Hepatocyte (in vitro differentiated cells): ENCODE data around the gene PIK3R4. TPM values are rescaled to one million over a fixed set of nuclear protein-coding genes. Genes with fewer than 3 reads are reported as not detected.

Experiments used
- DNase-seq: peaks from one replicate; pipeline ENCODE4 v3.0.0-alpha.2; 2016; ENCODE audit warnings: low spot score
- H2AFZ ChIP-seq: fragments of 200-600 bp; sonication (generic); 2 replicates; pipeline ENCODE4 v1.6.0; 2016; ENCODE audit warnings: antibody characterized with exemption, mild to moderate bottlenecking
- H3K27ac ChIP-seq: fragments of 200-600 bp; sonication (generic); 2 replicates; pipeline ENCODE4 v1.5.1; 2016; ENCODE audit warnings: mild to moderate bottlenecking
- H3K27me3 ChIP-seq: fragments of 200-600 bp; sonication (generic); 2 replicates; pipeline ENCODE4 v1.6.1; 2016
- H3K36me3 ChIP-seq: fragments of 200-600 bp; sonication (generic); replicated peaks from 2 replicates; pipeline ENCODE4 v1.5.1; 2016; ENCODE audit warnings: low read depth; ENCODE audit not compliant: insufficient read depth
- H3K4me1 ChIP-seq: fragments of 200-600 bp; sonication (generic); 2 replicates; pipeline ENCODE4 v1.5.1; 2016; ENCODE audit warnings: mild to moderate bottlenecking, moderate library complexity; ENCODE audit not compliant: insufficient read depth
- H3K4me2 ChIP-seq: fragments of 200-600 bp; sonication (generic); 2 replicates; pipeline ENCODE4 v1.6.0; 2016
- H3K4me3 ChIP-seq: fragments of 200-600 bp; sonication (generic); 2 replicates; pipeline ENCODE4 v1.5.1; 2016; ENCODE audit warnings: mild to moderate bottlenecking
- H3K79me2 ChIP-seq: fragments of 200-600 bp; sonication (generic); 2 replicates; pipeline ENCODE4 v1.6.0; 2017; ENCODE audit warnings: mild to moderate bottlenecking
- H3K9me2 ChIP-seq: fragments of 200-600 bp; sonication (generic); replicated peaks from 2 replicates; pipeline ENCODE4 v1.6.0; 2017; ENCODE audit warnings: mild to moderate bottlenecking; ENCODE audit not compliant: insufficient read depth
- H3K9me3 ChIP-seq: fragments of 200-600 bp; sonication (generic); 2 replicates; pipeline ENCODE4 v1.5.1; 2016; ENCODE audit warnings: low read depth, mild to moderate bottlenecking
- H4K20me1 ChIP-seq: fragments of 200-600 bp; sonication (generic); 2 replicates; pipeline ENCODE4 v1.6.0; 2016; ENCODE audit warnings: mild to moderate bottlenecking; ENCODE audit not compliant: insufficient read depth, poor library complexity, severe bottlenecking
- EZH2 ChIP-seq: fragments of 200-600 bp; sonication (generic); IDR thresholded peaks from 2 replicates; pipeline ENCODE4 v1.6.1; 2016; ENCODE audit warnings: antibody characterized with exemption, mild to moderate bottlenecking, borderline replicate concordance
- EZH2phosphoT487 ChIP-seq: fragments of 200-600 bp; sonication (generic); IDR thresholded peaks from one replicate; pipeline ENCODE4 v1.6.1; 2018; ENCODE audit warnings: antibody characterized with exemption, mild to moderate bottlenecking, low read depth, moderate library complexity; ENCODE audit not compliant: unreplicated experiment, severe bottlenecking
- WGBS: methylation state at CpG from one replicate; pipeline ENCODE4 v1.1.6; 2016; ENCODE audit warnings: low lambda C conversion rate; ENCODE audit errors: missing lambda C conversion rate; 5-methylcytosine and 5-hydroxymethylcytosine counted together
- polyA plus RNA-seq: library from polyadenylated mRNA; unstranded; fragments of >200 nt; fragmentation: Nextera tagmentation; extraction: Ambion mirVana; gene quantifications from 2 replicates; pipeline ENCODE4 v1.2.1, GENCODE V29; 2016
- total RNA-seq: library from RNA; depleted of rRNA; stranded (reverse); fragments of >200 nt; gene quantifications from 2 replicates; pipeline ENCODE4 v1.2.3, GENCODE V29; 2014
- TF ChIP-seq, protein P1 (sequence below): fragments of 200-600 bp; sonication (generic); IDR thresholded peaks from 2 replicates; pipeline ENCODE4 v1.5.1; 2016; ENCODE audit warnings: antibody characterized with exemption, mild to moderate bottlenecking; ENCODE audit not compliant: poor library complexity

PIK3R4 gene
- total and polyA plus RNA-seq, 2 experiments from 2014 or later: 17.1 to 33.3 TPM

DNA sequence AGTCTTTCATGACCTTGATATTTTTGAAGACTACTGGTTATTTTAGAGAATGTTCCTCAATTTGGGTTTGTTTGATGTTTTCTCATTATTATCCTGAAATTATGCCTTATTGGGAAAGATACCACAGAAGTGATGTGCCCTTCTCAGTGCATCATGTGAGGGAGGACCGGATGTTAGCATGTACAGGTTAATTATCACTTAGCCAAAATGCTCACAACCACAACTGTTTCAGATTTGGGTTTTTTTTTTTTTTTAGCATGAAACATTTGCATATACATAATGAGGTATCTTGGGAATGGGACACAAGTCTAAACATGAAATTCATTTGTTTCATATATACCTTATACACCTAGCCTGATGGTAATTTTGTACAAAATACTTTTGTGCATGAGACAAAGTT lies 59.8 kb downstream of the PIK3R4 start:
- no peaks in the 10 kb centered on the region for H3K36me3 ChIP-seq
- no peaks in the 10 kb centered on the region for H3K79me2 ChIP-seq
- H3K9me3 ChIP-seq: no peaks in the 10 kb centered on the region
- H3K4me2 ChIP-seq: no peak overlapping the region
- H2AFZ ChIP-seq: no peak overlapping the region
- TF ChIP-seq, protein P1, sequence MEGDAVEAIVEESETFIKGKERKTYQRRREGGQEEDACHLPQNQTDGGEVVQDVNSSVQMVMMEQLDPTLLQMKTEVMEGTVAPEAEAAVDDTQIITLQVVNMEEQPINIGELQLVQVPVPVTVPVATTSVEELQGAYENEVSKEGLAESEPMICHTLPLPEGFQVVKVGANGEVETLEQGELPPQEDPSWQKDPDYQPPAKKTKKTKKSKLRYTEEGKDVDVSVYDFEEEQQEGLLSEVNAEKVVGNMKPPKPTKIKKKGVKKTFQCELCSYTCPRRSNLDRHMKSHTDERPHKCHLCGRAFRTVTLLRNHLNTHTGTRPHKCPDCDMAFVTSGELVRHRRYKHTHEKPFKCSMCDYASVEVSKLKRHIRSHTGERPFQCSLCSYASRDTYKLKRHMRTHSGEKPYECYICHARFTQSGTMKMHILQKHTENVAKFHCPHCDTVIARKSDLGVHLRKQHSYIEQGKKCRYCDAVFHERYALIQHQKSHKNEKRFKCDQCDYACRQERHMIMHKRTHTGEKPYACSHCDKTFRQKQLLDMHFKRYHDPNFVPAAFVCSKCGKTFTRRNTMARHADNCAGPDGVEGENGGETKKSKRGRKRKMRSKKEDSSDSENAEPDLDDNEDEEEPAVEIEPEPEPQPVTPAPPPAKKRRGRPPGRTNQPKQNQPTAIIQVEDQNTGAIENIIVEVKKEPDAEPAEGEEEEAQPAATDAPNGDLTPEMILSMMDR: no peak
- TF ChIP-seq EZH2: no peak
- TF ChIP-seq EZH2phosphoT487: no peak
- no peaks in the 10 kb centered on the region for H4K20me1 ChIP-seq
- DNase-seq: no peak
- no peak overlapping the region for H3K27ac ChIP-seq
- no peak overlapping the region for H3K4me3 ChIP-seq
- WGBS: 93% methylated on average over 1 of the region's 1 CpG
- H3K9me2 ChIP-seq: no peaks in the 10 kb centered on the region
- H3K27me3 ChIP-seq: no peaks in the 10 kb centered on the region
- H3K4me1 ChIP-seq: no peaks in the 10 kb centered on the region

DNA sequence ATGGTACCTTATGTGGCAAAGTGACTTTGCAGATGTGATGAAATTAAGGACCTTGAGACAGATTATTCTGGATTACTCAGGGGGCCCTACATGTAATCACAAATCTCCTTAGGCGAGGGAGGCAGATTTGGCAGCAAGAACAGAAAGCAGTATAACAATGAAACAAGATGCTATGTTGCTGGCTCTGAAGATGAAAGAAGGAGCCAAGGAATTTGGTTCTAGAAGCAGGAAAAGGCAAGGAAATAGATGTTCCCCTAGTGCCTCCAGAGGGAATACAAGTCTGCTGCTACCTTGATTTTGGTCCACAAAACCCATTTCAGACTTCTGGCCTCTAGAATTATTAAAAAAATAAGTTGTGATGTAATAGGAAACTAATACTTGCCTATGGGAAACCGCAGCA lies 64.5 kb downstream of the PIK3R4 start:
- Histone ChIP-seq H3K27me3 (no peaks in the 10 kb centered on the region), H4K20me1 (no peaks in the 10 kb centered on the region), H3K9me2 (no peaks in the 10 kb centered on the region), H3K4me2 (no peak overlapping the region), H3K9me3 (no peaks in the 10 kb centered on the region), H3K79me2 (no peaks in the 10 kb centered on the region), H3K4me1 (no peaks in the 10 kb centered on the region), H2AFZ (no peak overlapping the region), H3K27ac (no peak overlapping the region), H3K4me3 (no peak overlapping the region), H3K36me3 (no peaks in the 10 kb centered on the region)
- TF ChIP-seq, protein P1: no peak
- TF ChIP-seq EZH2phosphoT487 (no peak), EZH2 (no peak)
- no peak for DNase-seq
- WGBS: 91% methylated on average over 2 of the region's 2 CpGs

DNA sequence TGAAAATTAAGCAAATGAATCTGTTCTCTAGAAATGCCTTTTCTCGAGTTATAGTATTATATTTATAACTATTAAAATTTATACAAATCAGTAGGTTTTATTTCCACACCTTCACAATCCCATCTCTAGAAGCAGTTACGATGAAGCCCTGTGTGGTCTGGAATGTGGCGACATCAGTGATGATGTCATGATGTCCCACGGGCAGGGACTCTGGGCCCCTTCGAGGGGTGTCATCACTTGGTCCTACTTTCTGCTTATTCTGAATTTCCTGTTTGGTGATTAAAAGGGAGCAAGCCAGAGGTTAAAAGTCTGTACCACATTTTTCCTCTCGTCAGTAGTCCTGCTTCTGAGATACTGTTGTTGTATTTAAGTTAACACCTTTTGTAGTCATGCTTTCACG lies 67.4 kb downstream of the PIK3R4 start:
- no peak overlapping the region for H3K27ac ChIP-seq
- no peaks in the 10 kb centered on the region for H3K9me2 ChIP-seq
- no peaks in the 10 kb centered on the region for H4K20me1 ChIP-seq
- TF ChIP-seq EZH2phosphoT487: no peak
- TF ChIP-seq EZH2: no peak
- TF ChIP-seq, protein P1: no peak
- no peaks in the 10 kb centered on the region for H3K36me3 ChIP-seq
- H2AFZ ChIP-seq: no peak overlapping the region
- H3K4me1 ChIP-seq: no peaks in the 10 kb centered on the region
- WGBS: 82% methylated on average over 7 of the region's 7 CpGs
- no peaks in the 10 kb centered on the region for H3K9me3 ChIP-seq
- no peak overlapping the region for H3K4me3 ChIP-seq
- no peaks in the 10 kb centered on the region for H3K79me2 ChIP-seq
- no peak overlapping the region for H3K4me2 ChIP-seq
- no peaks in the 10 kb centered on the region for H3K27me3 ChIP-seq
- no peak for DNase-seq

DNA sequence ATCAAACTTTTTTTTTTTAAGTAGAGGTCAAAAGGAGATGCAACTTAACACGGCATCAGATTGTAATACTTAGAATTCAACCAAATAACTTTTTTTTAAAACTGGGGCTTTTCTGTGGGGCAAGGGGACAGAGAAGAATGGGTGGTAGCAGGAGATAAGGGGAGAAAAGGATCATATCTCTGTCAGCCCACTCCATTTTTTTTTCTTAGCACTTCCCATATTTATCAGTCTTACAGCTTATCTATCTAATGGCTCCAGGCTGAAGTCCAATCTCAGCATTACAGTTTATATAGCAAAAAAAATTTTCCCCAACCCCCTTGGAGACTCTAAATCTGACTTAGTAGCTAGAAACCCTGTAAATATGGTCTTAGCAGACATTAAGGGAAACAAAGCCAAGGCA lies 69.3 kb downstream of the PIK3R4 start:
- Histone ChIP-seq H4K20me1 (no peaks in the 10 kb centered on the region), H3K27me3 (no peaks in the 10 kb centered on the region), H3K9me3 (no peaks in the 10 kb centered on the region), H3K36me3 (no peaks in the 10 kb centered on the region), H2AFZ (no peak overlapping the region), H3K79me2 (no peaks in the 10 kb centered on the region), H3K4me1 (no peaks in the 10 kb centered on the region), H3K4me2 (no peak overlapping the region), H3K27ac (no peak overlapping the region), H3K9me2 (no peaks in the 10 kb centered on the region), H3K4me3 (no peak overlapping the region)
- 74% methylated on average over 1 of the region's 1 CpG for WGBS
- no peak for TF ChIP-seq EZH2
- no peak for TF ChIP-seq EZH2phosphoT487
- TF ChIP-seq, protein P1: no peak
- no peak for DNase-seq
